DOHH2 (cell line): ENCODE data around the gene NLRP7.
"Not testable (repeated sequence)": the region's sequence is repeated elsewhere in the genome, so short reads cannot be mapped to it uniquely, and the experiment has no call there.

Experiments
- H3F3A ChIP-seq: fragments of 200-600 bp; sonication (generic), shearing (Covaris generic); 2 replicates; pipeline ENCODE4 v1.6.0; 2016; ENCODE audit warnings: antibody characterized with exemption, mild to moderate bottlenecking; ENCODE audit not compliant: control insufficient read depth, insufficient read depth
- H3K27ac ChIP-seq: fragments of 200-600 bp; sonication (generic); 2 replicates; pipeline ENCODE4 v1.5.1; 2014; ENCODE audit warnings: low read depth, mild to moderate bottlenecking, low read length, moderate library complexity
- H3K27me3 ChIP-seq: fragments of 200-600 bp; sonication (generic); 2 replicates; pipeline ENCODE4 v1.6.1; 2014; ENCODE audit warnings: mild to moderate bottlenecking, low read length, mixed read lengths; ENCODE audit not compliant: control insufficient read depth
- H3K36me3 ChIP-seq: fragments of 200-600 bp; sonication (generic); 2 replicates; pipeline ENCODE4 v1.6.1; 2014; ENCODE audit warnings: mild to moderate bottlenecking, low read length, moderate library complexity, mixed read lengths; ENCODE audit not compliant: control insufficient read depth
- H3K4me1 ChIP-seq: fragments of 200-600 bp; sonication (generic); 2 replicates; pipeline ENCODE4 v1.6.1; 2014; ENCODE audit warnings: mild to moderate bottlenecking, low read length, mixed read lengths; ENCODE audit not compliant: control insufficient read depth
- H3K4me2 ChIP-seq: fragments of 200-600 bp; sonication (generic); 2 replicates; pipeline ENCODE4 v1.6.0; 2014; ENCODE audit warnings: mild to moderate bottlenecking, low read length, moderate library complexity
- H3K4me3 ChIP-seq: fragments of 200-600 bp; sonication (generic); 2 replicates; pipeline ENCODE4 v1.5.1; 2014; ENCODE audit warnings: mild to moderate bottlenecking, low read length, mixed read lengths
- H3K79me2 ChIP-seq: fragments of 200-600 bp; sonication (generic); 2 replicates; pipeline ENCODE4 v1.6.1; 2014; ENCODE audit warnings: mild to moderate bottlenecking, low read length, mixed read lengths; ENCODE audit not compliant: control insufficient read depth
- H3K9me2 ChIP-seq: fragments of 200-600 bp; sonication (generic); replicated peaks from 2 replicates; pipeline ENCODE4 v1.6.1; 2014; ENCODE audit warnings: mild to moderate bottlenecking, low read length, mixed read lengths; ENCODE audit not compliant: control insufficient read depth
- H3K9me3 ChIP-seq: fragments of 200-600 bp; sonication (generic); 2 replicates; pipeline ENCODE4 v1.6.1; 2014; ENCODE audit warnings: antibody characterized with exemption, low read length, mixed read lengths; ENCODE audit not compliant: control insufficient read depth, insufficient read depth
- H4K20me1 ChIP-seq: fragments of 200-600 bp; sonication (generic); 2 replicates; pipeline ENCODE4 v1.6.0; 2014; ENCODE audit warnings: low read depth, mild to moderate bottlenecking, antibody characterized with exemption, low read length, moderate library complexity; ENCODE audit not compliant: control insufficient read depth, insufficient read depth
- EZH2phosphoT487 ChIP-seq: fragments of 200-600 bp; sonication (generic); IDR thresholded peaks from 2 replicates; pipeline ENCODE4 v1.6.1; 2017; ENCODE audit warnings: borderline replicate concordance, mild to moderate bottlenecking, antibody characterized with exemption, low read length, moderate library complexity, mixed read lengths
- TF ChIP-seq, protein P1 (sequence below): fragments of 200-600 bp; sonication (generic); IDR thresholded peaks from one replicate; pipeline ENCODE4 v1.5.1; 2014; ENCODE audit warnings: antibody characterized with exemption, mild to moderate bottlenecking, low read depth, low read length; ENCODE audit not compliant: poor library complexity, severe bottlenecking

NLRP7 gene

DNA sequence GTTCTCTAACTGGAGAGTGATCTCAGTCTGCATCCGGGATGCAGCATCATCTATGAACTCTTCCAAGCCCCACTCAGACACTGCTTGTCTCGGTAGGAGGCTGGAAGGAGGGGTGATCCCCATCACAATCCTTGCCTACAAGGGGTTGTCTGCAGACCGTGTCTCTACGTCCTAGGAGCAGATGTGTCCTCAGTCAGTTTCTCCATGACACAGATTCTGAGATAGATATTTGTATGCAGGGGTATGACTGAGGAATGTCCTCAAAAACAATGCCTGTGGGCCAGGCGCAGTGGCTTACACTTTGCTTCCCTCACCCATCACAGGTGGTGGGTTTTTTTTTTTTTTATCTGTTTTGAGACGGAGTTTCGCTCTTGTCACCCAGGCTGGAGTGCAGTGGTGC lies 40.5 kb downstream of the NLRP7 start:
- Histone ChIP-seq H3K9me2 (no peaks in the 10 kb centered on the region), H3F3A (no peaks in the 10 kb centered on the region), H3K36me3 (no peaks in the 10 kb centered on the region), H3K4me2 (no peak overlapping the region), H3K4me3 (no peak overlapping the region), H3K9me3 (no peaks in the 10 kb centered on the region), H3K79me2 (no peaks in the 10 kb centered on the region), H3K4me1 (no peaks in the 10 kb centered on the region; the same call in 1 of the 2 replicates), H3K27me3 (peaks cover 14% of the 10 kb centered on the region; the same call in 1 of the 2 replicates), H4K20me1 (no peaks in the 10 kb centered on the region), H3K27ac (no peak overlapping the region)
- no peak for TF ChIP-seq EZH2phosphoT487
- TF ChIP-seq, protein P1, sequence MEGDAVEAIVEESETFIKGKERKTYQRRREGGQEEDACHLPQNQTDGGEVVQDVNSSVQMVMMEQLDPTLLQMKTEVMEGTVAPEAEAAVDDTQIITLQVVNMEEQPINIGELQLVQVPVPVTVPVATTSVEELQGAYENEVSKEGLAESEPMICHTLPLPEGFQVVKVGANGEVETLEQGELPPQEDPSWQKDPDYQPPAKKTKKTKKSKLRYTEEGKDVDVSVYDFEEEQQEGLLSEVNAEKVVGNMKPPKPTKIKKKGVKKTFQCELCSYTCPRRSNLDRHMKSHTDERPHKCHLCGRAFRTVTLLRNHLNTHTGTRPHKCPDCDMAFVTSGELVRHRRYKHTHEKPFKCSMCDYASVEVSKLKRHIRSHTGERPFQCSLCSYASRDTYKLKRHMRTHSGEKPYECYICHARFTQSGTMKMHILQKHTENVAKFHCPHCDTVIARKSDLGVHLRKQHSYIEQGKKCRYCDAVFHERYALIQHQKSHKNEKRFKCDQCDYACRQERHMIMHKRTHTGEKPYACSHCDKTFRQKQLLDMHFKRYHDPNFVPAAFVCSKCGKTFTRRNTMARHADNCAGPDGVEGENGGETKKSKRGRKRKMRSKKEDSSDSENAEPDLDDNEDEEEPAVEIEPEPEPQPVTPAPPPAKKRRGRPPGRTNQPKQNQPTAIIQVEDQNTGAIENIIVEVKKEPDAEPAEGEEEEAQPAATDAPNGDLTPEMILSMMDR, result no peak

DNA sequence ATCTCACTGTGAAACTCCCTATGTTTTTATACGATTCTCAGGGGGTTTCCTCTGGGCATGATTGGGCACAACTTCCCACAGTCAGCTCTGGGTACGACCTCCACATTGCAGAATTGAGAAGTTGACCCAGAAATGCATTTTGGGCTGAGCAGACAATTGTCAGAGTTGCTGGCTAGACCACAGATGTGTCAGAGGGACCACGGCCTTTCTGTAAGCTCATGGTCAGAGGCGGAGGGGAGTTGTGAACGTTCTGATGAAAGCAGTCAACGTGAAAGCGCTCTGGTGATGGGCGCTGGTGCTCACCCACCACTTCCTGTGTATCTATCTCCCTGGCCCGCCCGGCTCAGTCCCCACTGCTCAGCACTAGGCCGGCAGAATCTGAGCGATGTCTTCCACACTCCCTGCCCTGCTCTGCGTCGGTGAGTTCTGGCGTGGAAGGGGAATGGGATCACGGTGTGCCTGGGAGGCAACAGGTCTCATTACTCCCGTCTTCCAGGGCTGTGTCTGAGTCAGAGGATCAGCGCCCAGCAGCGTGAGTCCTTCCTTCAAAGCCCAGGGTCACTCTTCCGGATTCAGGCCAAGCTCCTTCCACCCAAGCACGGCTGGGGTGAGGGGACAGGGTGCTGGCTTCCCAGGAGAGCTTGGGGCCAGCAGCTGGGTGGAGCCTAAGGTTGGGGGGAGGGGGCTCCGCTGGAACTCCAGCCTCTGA lies 41.4 kb downstream of the NLRP7 start, which contains the start of gene NCR1:
Gene NCR1, plus strand, starts transcription at position 346 of the 709 bp plus-strand sequence. Its CDS starts 40 bp downstream, at position 386.
- Histone ChIP-seq H3K4me2 (no peak within 1 kb of the TSS), H3F3A (no peaks in the 10 kb centered on the region), H3K27me3 (peaks cover 14% of the 10 kb centered on the region; the same call in 1 of the 2 replicates), H3K9me2 (no peaks in the 10 kb centered on the region), H3K4me1 (no peaks in the 10 kb centered on the region; the same call in 1 of the 2 replicates), H3K27ac (no peak within 1 kb of the TSS), H3K79me2 (no peaks in the 10 kb centered on the region), H3K36me3 (no peaks in the 10 kb centered on the region), H3K4me3 (no peak within 1 kb of the TSS), H3K9me3 (no peaks in the 10 kb centered on the region), H4K20me1 (no peaks in the 10 kb centered on the region)
- TF ChIP-seq, protein P1, result no peak
- no peak for TF ChIP-seq EZH2phosphoT487

DNA sequence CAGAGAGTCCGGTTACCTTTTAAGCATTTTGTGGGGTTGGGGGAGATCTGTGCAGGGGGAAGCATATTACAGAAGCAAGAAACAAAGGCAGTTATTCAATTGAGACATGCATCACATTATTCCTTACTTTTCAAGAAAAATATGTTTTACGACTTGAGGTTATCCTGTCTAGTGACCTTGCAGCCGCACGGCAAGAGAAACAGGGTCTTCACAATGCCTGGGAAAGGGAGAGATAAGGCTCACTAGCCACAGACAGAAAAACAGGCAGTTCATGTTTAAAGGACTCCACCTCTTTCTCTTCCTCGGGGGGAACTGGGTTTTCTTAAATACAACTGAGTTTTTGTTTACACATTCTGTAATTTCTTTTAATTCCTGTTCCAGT lies 41.9 kb downstream of the NLRP7 start:
- no peaks in the 10 kb centered on the region for H3K79me2 ChIP-seq
- no peak overlapping the region for H3K4me2 ChIP-seq
- H3K27ac ChIP-seq, result no peak overlapping the region
- no peaks in the 10 kb centered on the region for H3K36me3 ChIP-seq
- H3K4me1 ChIP-seq, result no peaks in the 10 kb centered on the region; the same call in 1 of the 2 replicates
- no peaks in the 10 kb centered on the region for H3K9me3 ChIP-seq
- H3K9me2 ChIP-seq, result no peaks in the 10 kb centered on the region
- TF ChIP-seq, protein P1, result no peak
- TF ChIP-seq EZH2phosphoT487, result no peak
- peaks cover 14% of the 10 kb centered on the region; the same call in 1 of the 2 replicates for H3K27me3 ChIP-seq
- H3K4me3 ChIP-seq, result no peak overlapping the region
- H4K20me1 ChIP-seq, result no peaks in the 10 kb centered on the region
- no peaks in the 10 kb centered on the region for H3F3A ChIP-seq

DNA sequence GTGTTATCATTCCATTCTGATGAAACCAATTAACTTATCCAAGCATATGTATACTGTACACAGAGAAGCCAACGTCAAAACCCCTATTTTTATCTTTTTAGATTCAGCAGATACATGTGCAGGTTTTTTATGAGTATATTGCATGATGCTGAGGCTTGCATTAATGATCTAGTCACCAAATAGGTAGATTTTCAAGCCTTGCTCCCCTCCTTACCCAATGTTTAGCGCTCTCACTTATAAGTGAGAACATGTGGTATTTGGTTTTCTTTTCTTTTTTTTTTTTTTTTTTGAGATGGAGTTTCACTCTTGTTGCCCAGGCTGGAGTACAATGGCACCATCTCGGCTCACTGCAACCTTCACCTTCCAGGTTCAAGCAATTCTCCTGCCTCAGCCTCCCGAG lies 43.1 kb downstream of the NLRP7 start:
- not testable (repeated sequence) for H3K9me2 ChIP-seq, H4K20me1 ChIP-seq, H3K36me3 ChIP-seq, H3K4me3 ChIP-seq, H3K4me1 ChIP-seq, H3K4me2 ChIP-seq, H3K9me3 ChIP-seq, H3K79me2 ChIP-seq, H3K27ac ChIP-seq, H3F3A ChIP-seq
- H3K27me3 ChIP-seq, result peaks cover 14% of the 10 kb centered on the region; the same call in 1 of the 2 replicates
